CD8-positive, alpha-beta memory T cell (primary cell): Measurements from ENCODE around the gene CDH8. TPM values are rescaled to one million over a fixed set of nuclear protein-coding genes. Genes with fewer than 3 reads are reported as not detected.

Source experiments
- CTCF ChIA-PET: fragments of 350-600 bp; sonication (Branson Sonifier 250); formaldehyde crosslinking; loops from one replicate; lab custom pipeline; 2021; ENCODE audit warnings: antibody characterized with exemption; lab: Charles Lee
- POLR2A ChIA-PET: fragments of 350-600 bp; sonication (Branson Sonifier 250); formaldehyde crosslinking; loops from one replicate; lab custom pipeline; 2021; ENCODE audit warnings: antibody characterized with exemption; lab: Charles Lee
- DNase-seq, 5 donors: peaks; one replicate each; pipeline versions ENCODE4 v3.0.0 to v3.0.0-alpha.2; 2020 to 2022; ENCODE audit warnings: mixed read lengths in 1 of 5
- H3K27ac ChIP-seq: one replicate; pipeline ENCODE4 v1.7.0; 2013; ENCODE audit warnings: low read depth, mild to moderate bottlenecking, low read length, moderate library complexity
- H3K27me3 ChIP-seq: 2 replicates; pipeline ENCODE4 v1.7.0; 2013; ENCODE audit warnings: low read length, mild to moderate bottlenecking; ENCODE audit not compliant: insufficient read depth, poor library complexity, severe bottlenecking
- H3K36me3 ChIP-seq: 2 replicates; pipeline ENCODE4 v1.7.0; 2013; ENCODE audit warnings: mild to moderate bottlenecking, low read length, moderate library complexity; ENCODE audit not compliant: insufficient read depth
- H3K4me1 ChIP-seq: 2 replicates; pipeline ENCODE4 v1.7.0; 2013; ENCODE audit warnings: mild to moderate bottlenecking, low read length, moderate library complexity; ENCODE audit not compliant: insufficient read depth
- H3K4me3 ChIP-seq: 2 replicates; pipeline ENCODE4 v1.7.0; 2013; ENCODE audit warnings: mild to moderate bottlenecking, low read length
- H3K9me3 ChIP-seq: 2 replicates; pipeline ENCODE4 v1.7.0; 2013; ENCODE audit warnings: mild to moderate bottlenecking, low read length
- H3K27ac Mint-ChIP-seq, 8 donors: one replicate each; pipeline ENCODE4 v1.8.0; 2020 to 2021; ENCODE audit warnings: mixed read lengths in 8 of 8, mild to moderate bottlenecking in 6 of 8, inconsistent platforms in 3 of 8, moderate library complexity in 3 of 8
- H3K27me3 Mint-ChIP-seq, 2 donors: one replicate each; pipeline ENCODE4 v1.8.0; 2020 to 2021; ENCODE audit warnings: mixed read lengths in 2 of 2, mild to moderate bottlenecking in 1 of 2, moderate library complexity in 1 of 2
- H3K36me3 Mint-ChIP-seq, 3 donors: one replicate each; pipeline ENCODE4 v1.8.0; 2020 to 2021; ENCODE audit warnings: mixed read lengths in 3 of 3, inconsistent platforms in 1 of 3, mild to moderate bottlenecking in 1 of 3
- H3K4me1 Mint-ChIP-seq, 3 donors: one replicate each; pipeline ENCODE4 v1.8.0; 2020 to 2021; ENCODE audit warnings: mixed read lengths in 3 of 3, inconsistent platforms in 1 of 3, mild to moderate bottlenecking in 1 of 3
- H3K4me3 Mint-ChIP-seq, 7 donors: one replicate each; pipeline ENCODE4 v1.8.0; 2020 to 2021; ENCODE audit warnings: mixed read lengths in 7 of 7, mild to moderate bottlenecking in 6 of 7, moderate library complexity in 4 of 7, inconsistent platforms in 2 of 7
- H3K9me3 Mint-ChIP-seq, 5 donors: one replicate each; pipeline ENCODE4 v1.8.0; 2020 to 2022; ENCODE audit warnings: mixed read lengths in 5 of 5, mild to moderate bottlenecking in 3 of 5, moderate library complexity in 2 of 5, inconsistent platforms in 1 of 5
- polyA plus RNA-seq: library from polyadenylated mRNA; unstranded; fragments of 300-500 nt; fragmentation: Illumina TruSeq; gene quantifications from one replicate; pipeline ENCODE4 v1.2.3, GENCODE V29; 2021
- total RNA-seq, 2 experiments: library from RNA; stranded (reverse); gene quantifications; one replicate each; pipeline ENCODE4 v1.2.3, GENCODE V29; 2021

The CDH8 gene
- total and polyA plus RNA-seq, 3 experiments from 2014 or later, result not detected

- H3K9me3 ChIP-seq, result no peaks in the 10 kb centered on the region
- Mint-ChIP-seq H3K27ac (no peak overlapping the region), H3K27me3 (no peaks in the 10 kb centered on the region), H3K4me1 (peaks cover 0 to 2% (median 0%) of the 10 kb centered on the region in 3 donors), H3K36me3 (no peaks in the 10 kb centered on the region), H3K4me3 (no peak overlapping the region), H3K9me3 (peaks cover 17 to 47% (median 23%) of the 10 kb centered on the region in 5 donors)
- no peaks in the 10 kb centered on the region for H3K4me1 ChIP-seq
- ChIA-PET POLR2A (no interaction called here), CTCF (no interaction called here)
- no peak overlapping the region for H3K4me3 ChIP-seq
- H3K27ac ChIP-seq, result no peak overlapping the region
- H3K36me3 ChIP-seq, result no peaks in the 10 kb centered on the region
- no peak for DNase-seq
- no peaks in the 10 kb centered on the region for H3K27me3 ChIP-seq
These were observed 67.2 kb downstream of the CDH8 start for GRCh38 chr16:61969077-61969382.

- CTCF ChIA-PET, result no interaction called here
- Mint-ChIP-seq H3K4me3 (no peak overlapping the region), H3K36me3 (no peaks in the 10 kb centered on the region), H3K27ac (no peak overlapping the region), H3K27me3 (no peaks in the 10 kb centered on the region), H3K4me1 (peaks cover 0 to 2% (median 0%) of the 10 kb centered on the region in 3 donors), H3K9me3 (peaks cover 17 to 47% (median 23%) of the 10 kb centered on the region in 5 donors)
- H3K4me1 ChIP-seq, result no peaks in the 10 kb centered on the region
- H3K4me3 ChIP-seq, result no peak overlapping the region
- POLR2A ChIA-PET, result no interaction called here
- DNase-seq, result no peak
- no peaks in the 10 kb centered on the region for H3K9me3 ChIP-seq
- H3K36me3 ChIP-seq, result no peaks in the 10 kb centered on the region
- no peak overlapping the region for H3K27ac ChIP-seq
- H3K27me3 ChIP-seq, result no peaks in the 10 kb centered on the region
These were observed 67.8 kb downstream of the CDH8 start for GRCh38 chr16:61968242-61969076.

GRCh38 chr16:61957075-61957855 lies 79.0 kb downstream of the CDH8 start:
- no peaks in the 10 kb centered on the region for H3K36me3 ChIP-seq
- ChIA-PET CTCF (no interaction called here), POLR2A (no interaction called here)

GRCh38 chr16:61952841-61953240 lies 83.4 kb downstream of the CDH8 start:
- Mint-ChIP-seq H3K4me3 (no peak overlapping the region), H3K27ac (peak overlapping the region in 1 of 8 donors; percentile 46), H3K36me3 (peaks cover 0 to 2% (median 0%) of the 10 kb centered on the region in 3 donors), H3K27me3 (no peaks in the 10 kb centered on the region), H3K9me3 (peaks cover 8 to 25% (median 11%) of the 10 kb centered on the region in 5 donors), H3K4me1 (no peaks in the 10 kb centered on the region)
- ChIA-PET POLR2A (no interaction called here), CTCF (no interaction called here)
- Histone ChIP-seq H3K27me3 (no peaks in the 10 kb centered on the region), H3K4me1 (no peaks in the 10 kb centered on the region), H3K36me3 (no peaks in the 10 kb centered on the region), H3K9me3 (no peaks in the 10 kb centered on the region), H3K4me3 (no peak overlapping the region), H3K27ac (no peak overlapping the region)
- DNase-seq, result no peak

More at GRCh38 chr16:61957075-61957855, 79.0 kb downstream of the CDH8 start:
- H3K4me3 ChIP-seq, result no peak overlapping the region
- no peaks in the 10 kb centered on the region for H3K4me1 Mint-ChIP-seq
- H3K4me3 Mint-ChIP-seq, result no peak overlapping the region
- peaks cover 0 to 1% (median 0%) of the 10 kb centered on the region in 3 donors for H3K36me3 Mint-ChIP-seq
- no peak for DNase-seq
- H3K4me1 ChIP-seq, result no peaks in the 10 kb centered on the region
- peaks cover 0 to 3% of the 10 kb centered on the region in 2 donors for H3K27me3 Mint-ChIP-seq
- H3K9me3 Mint-ChIP-seq, result peaks cover 9 to 19% (median 17%) of the 10 kb centered on the region in 5 donors
- H3K27ac ChIP-seq, result no peak overlapping the region
- no peak overlapping the region for H3K27ac Mint-ChIP-seq
- no peaks in the 10 kb centered on the region for H3K9me3 ChIP-seq
- no peaks in the 10 kb centered on the region for H3K27me3 ChIP-seq

GRCh38 chr16:61948414-61948813 lies 87.8 kb downstream of the CDH8 start:
- Histone ChIP-seq H3K4me3 (no peak overlapping the region), H3K36me3 (no peaks in the 10 kb centered on the region), H3K27ac (no peak overlapping the region), H3K4me1 (no peaks in the 10 kb centered on the region), H3K9me3 (no peaks in the 10 kb centered on the region), H3K27me3 (no peaks in the 10 kb centered on the region)
- Mint-ChIP-seq H3K36me3 (peaks cover 0 to 3% (median 0%) of the 10 kb centered on the region in 3 donors), H3K27me3 (no peaks in the 10 kb centered on the region), H3K27ac (no peak overlapping the region), H3K4me1 (no peaks in the 10 kb centered on the region), H3K4me3 (no peak overlapping the region), H3K9me3 (peaks cover 10 to 29% (median 13%) of the 10 kb centered on the region in 5 donors)
- ChIA-PET CTCF (no interaction called here), POLR2A (no interaction called here)
- no peak for DNase-seq

- POLR2A ChIA-PET, result no interaction called here
- H3K9me3 Mint-ChIP-seq, result peaks cover 11 to 29% (median 19%) of the 10 kb centered on the region in 5 donors
These were observed 90.2 kb downstream of the CDH8 start for GRCh38 chr16:61946019-61946418.

GRCh38 chr16:61945511-61945910 lies 90.7 kb downstream of the CDH8 start:
- Histone ChIP-seq H3K27ac (no peak overlapping the region), H3K4me1 (no peaks in the 10 kb centered on the region), H3K4me3 (no peak overlapping the region), H3K36me3 (no peaks in the 10 kb centered on the region), H3K27me3 (no peaks in the 10 kb centered on the region), H3K9me3 (peaks cover 4% of the 10 kb centered on the region)
- POLR2A ChIA-PET, result no interaction called here
- Mint-ChIP-seq H3K4me3 (no peak overlapping the region), H3K4me1 (no peaks in the 10 kb centered on the region), H3K27me3 (no peaks in the 10 kb centered on the region), H3K36me3 (peaks cover 0 to 1% (median 0%) of the 10 kb centered on the region in 3 donors), H3K9me3 (peaks cover 14 to 31% (median 24%) of the 10 kb centered on the region in 5 donors), H3K27ac (no peak overlapping the region)
- no peak for DNase-seq
- CTCF ChIA-PET, result no interaction called here

More at GRCh38 chr16:61946019-61946418, 90.2 kb downstream of the CDH8 start:
- Mint-ChIP-seq H3K4me1 (no peaks in the 10 kb centered on the region), H3K27me3 (no peaks in the 10 kb centered on the region), H3K4me3 (no peak overlapping the region), H3K36me3 (peaks cover 0 to 1% (median 0%) of the 10 kb centered on the region in 3 donors), H3K27ac (no peak overlapping the region)
- no peak for DNase-seq
- no peaks in the 10 kb centered on the region for H3K36me3 ChIP-seq
- no peaks in the 10 kb centered on the region for H3K4me1 ChIP-seq
- H3K27me3 ChIP-seq, result no peaks in the 10 kb centered on the region
- CTCF ChIA-PET, result no interaction called here
- H3K27ac ChIP-seq, result no peak overlapping the region
- H3K4me3 ChIP-seq, result no peak overlapping the region
- peaks cover 4% of the 10 kb centered on the region for H3K9me3 ChIP-seq

- Histone ChIP-seq H3K36me3 (no peaks in the 10 kb centered on the region), H3K27me3 (no peaks in the 10 kb centered on the region), H3K4me3 (no peak overlapping the region), H3K4me1 (no peaks in the 10 kb centered on the region), H3K27ac (no peak overlapping the region), H3K9me3 (peaks cover 4% of the 10 kb centered on the region)
- ChIA-PET CTCF (no interaction called here), POLR2A (no interaction called here)
- Mint-ChIP-seq H3K4me1 (no peaks in the 10 kb centered on the region), H3K36me3 (peaks cover 0 to 1% (median 0%) of the 10 kb centered on the region in 3 donors), H3K4me3 (no peak overlapping the region), H3K27me3 (no peaks in the 10 kb centered on the region), H3K9me3 (peaks cover 18 to 40% (median 24%) of the 10 kb centered on the region in 5 donors), H3K27ac (no peak overlapping the region)
- DNase-seq, result no peak
These were observed 92.2 kb downstream of the CDH8 start for GRCh38 chr16:61944004-61944403.
